Thoracic aorta endothelial cell (primary cell): Measurements from ENCODE around the gene PIPOX. TPM values are rescaled to one million over a fixed set of nuclear protein-coding genes. Genes with fewer than 3 reads are reported as not detected.

Source experiments
- total RNA-seq: library from RNA; depleted of rRNA; stranded (reverse); fragments of >200 nt; gene quantifications from 2 replicates; pipeline ENCODE4 v1.2.3, GENCODE V29; 2012

Gene PIPOX
- total RNA-seq, result 1.8 and 3.1 TPM in 2 replicates

GRCh38 chr17:29042679-29043538 is at the start of gene PIPOX:
Gene PIPOX (plus strand): TSS chr17:29043141. CDS start chr17:29043226, 85 bp downstream.

GRCh38 chr17:29005936-29006511 is 36.9 kb upstream of the PIPOX start, which contains the start of gene SEZ6:
Gene SEZ6 (minus strand): TSS chr17:29006033. CDS start chr17:29005869, 164 bp downstream.

Other genes with a start within 250 kb of the PIPOX start
- gene FAM222B, start 200.4 kb upstream of the PIPOX start, total RNA-seq, result 10.5 and 16.9 TPM in 2 replicates
- gene ERAL1, start 188.1 kb upstream of the PIPOX start, total RNA-seq, result 49.6 and 66.8 TPM in 2 replicates
- gene FLOT2, start 145.4 kb upstream of the PIPOX start, total RNA-seq, result 75.6 and 75.8 TPM in 2 replicates
- gene DHRS13, start 140.1 kb upstream of the PIPOX start, total RNA-seq, result 6.4 and 7.4 TPM in 2 replicates
- 24.8 and 29.4 TPM in 2 replicates for gene PHF12, start 91.6 kb upstream of the PIPOX start, total RNA-seq
- not detected in 2 replicates for gene SEZ6, start 37.1 kb upstream of the PIPOX start, total RNA-seq
- gene MYO18A, start 137.3 kb downstream of the PIPOX start, total RNA-seq, result 15.7 and 18.1 TPM in 2 replicates
- gene CRYBA1, start 203.7 kb downstream of the PIPOX start, total RNA-seq, result not detected in 2 replicates